Omental fat pad (tissue), 4 donors: ENCODE data around the gene UBE2R2. TPM values are rescaled to one million over a fixed set of nuclear protein-coding genes. Genes with fewer than 3 reads are reported as not detected.
"Not testable (repeated sequence)": the region's sequence is repeated elsewhere in the genome, so short reads cannot be mapped to it uniquely, and the experiment has no call there.

ENCODE experiments used
- ATAC-seq: fragments of 150-250 bp; one replicate; pipeline ENCODE4 v1.9.1; 2016; ENCODE audit warnings: mild to moderate bottlenecking, moderate library complexity; ENCODE audit not compliant: low FRiP score
- DNase-seq: peaks from one replicate; pipeline ENCODE4 v3.0.0-alpha.2; 2019; ENCODE audit warnings: low spot score
- total RNA-seq, 4 donors: library from RNA; depleted of rRNA; stranded (reverse); fragments of >200 nt; gene quantifications; one replicate each; pipeline ENCODE4 v1.1.0, GENCODE V29; 2016
- TF ChIP-seq, protein P1 (sequence below), 3 donors: fragments of 450-650 bp; IDR thresholded peaks; one replicate each; pipeline ENCODE4 v1.5.1; 2016 to 2017; ENCODE audit warnings: antibody characterized with exemption in 3 of 3, mild to moderate bottlenecking in 3 of 3, moderate library complexity in 2 of 3

The UBE2R2 gene
- total RNA-seq, 4 donors from 2014 or later, result 22.4 to 34.3 (median 30.2) TPM

DNA sequence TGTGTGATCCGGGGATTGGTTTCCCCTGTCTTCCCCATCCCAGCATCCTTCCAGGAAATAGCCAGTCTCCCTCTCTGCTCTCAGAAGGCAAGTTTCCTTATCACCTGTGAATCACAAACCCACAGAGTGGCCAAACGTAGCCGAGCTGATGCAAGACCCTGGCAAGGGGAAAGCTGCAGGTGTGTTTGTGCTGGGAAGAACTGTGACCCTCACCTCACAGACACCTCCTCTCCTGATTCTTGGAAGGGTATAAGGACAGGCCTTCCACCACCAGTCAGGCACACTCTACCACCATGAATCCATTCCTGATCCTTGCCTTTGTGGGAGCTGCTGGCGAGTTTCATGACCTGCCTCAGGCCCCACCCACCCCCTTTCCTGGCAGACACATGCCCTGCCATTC, 21.7 kb upstream of the UBE2R2 start, which contains the start of gene PRSS3:
TSS of gene PRSS3 (plus strand) at position 281 of the 400 bp plus-strand sequence. CDS start at position 294, 13 bp downstream.
- ATAC-seq, result no peak
- TF ChIP-seq, protein P1, sequence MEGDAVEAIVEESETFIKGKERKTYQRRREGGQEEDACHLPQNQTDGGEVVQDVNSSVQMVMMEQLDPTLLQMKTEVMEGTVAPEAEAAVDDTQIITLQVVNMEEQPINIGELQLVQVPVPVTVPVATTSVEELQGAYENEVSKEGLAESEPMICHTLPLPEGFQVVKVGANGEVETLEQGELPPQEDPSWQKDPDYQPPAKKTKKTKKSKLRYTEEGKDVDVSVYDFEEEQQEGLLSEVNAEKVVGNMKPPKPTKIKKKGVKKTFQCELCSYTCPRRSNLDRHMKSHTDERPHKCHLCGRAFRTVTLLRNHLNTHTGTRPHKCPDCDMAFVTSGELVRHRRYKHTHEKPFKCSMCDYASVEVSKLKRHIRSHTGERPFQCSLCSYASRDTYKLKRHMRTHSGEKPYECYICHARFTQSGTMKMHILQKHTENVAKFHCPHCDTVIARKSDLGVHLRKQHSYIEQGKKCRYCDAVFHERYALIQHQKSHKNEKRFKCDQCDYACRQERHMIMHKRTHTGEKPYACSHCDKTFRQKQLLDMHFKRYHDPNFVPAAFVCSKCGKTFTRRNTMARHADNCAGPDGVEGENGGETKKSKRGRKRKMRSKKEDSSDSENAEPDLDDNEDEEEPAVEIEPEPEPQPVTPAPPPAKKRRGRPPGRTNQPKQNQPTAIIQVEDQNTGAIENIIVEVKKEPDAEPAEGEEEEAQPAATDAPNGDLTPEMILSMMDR (IDR thresholded peaks at IDR 0.05), result no peak
- no peak for DNase-seq

DNA sequence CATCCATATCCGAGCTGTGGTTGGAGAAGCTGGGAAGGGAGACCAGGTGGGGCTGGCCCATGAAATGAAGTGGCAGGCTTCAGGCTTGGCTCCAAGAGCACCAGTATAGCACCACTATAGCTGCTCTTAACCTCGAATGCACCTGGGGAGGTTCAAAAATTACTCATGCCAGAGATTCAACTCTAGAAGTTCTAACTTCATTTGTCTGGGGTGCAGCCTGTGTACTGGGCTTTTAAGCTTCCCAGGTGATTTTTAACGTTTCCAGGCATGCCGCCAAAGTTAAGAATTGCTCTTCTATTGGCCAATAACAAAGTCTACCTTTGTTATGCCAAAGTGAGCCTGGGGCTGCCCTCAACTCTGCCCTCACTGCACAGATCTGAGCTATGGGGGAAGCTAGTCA, 21.1 kb upstream of the UBE2R2 start:
- TF ChIP-seq, protein P1 (IDR thresholded peaks at IDR 0.05), result no peak
- no peak for ATAC-seq
- no peak for DNase-seq

DNA sequence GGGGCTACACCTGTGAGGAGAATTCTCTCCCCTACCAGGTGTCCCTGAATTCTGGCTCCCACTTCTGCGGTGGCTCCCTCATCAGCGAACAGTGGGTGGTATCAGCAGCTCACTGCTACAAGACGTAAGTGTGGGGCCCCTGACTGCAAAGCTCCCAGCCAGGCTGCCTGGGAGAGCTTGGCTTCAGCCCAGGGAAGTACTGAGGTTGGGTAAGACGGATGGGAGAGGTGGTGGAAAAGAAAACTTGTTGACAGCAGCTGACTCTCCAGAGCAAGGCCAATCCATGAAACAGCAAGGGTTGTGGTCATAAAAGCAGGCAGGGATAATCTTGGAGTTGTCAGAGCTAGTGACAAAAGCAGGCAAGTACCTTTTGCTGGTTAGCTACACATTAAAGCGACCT, 20.3 kb upstream of the UBE2R2 start:
- ATAC-seq, result not testable (repeated sequence)

DNA sequence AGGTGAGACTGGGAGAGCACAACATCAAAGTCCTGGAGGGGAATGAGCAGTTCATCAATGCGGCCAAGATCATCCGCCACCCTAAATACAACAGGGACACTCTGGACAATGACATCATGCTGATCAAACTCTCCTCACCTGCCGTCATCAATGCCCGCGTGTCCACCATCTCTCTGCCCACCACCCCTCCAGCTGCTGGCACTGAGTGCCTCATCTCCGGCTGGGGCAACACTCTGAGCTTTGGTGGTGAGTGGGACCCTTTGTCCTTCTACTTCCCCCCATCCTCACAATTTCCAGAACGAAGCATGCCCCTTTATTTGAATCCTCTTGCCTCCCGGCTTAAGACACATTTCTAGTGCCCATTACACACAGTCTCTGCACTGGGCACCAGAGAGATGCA, 19.1 kb upstream of the UBE2R2 start:
- TF ChIP-seq, protein P1 (IDR thresholded peaks at IDR 0.05), result no peak
- ATAC-seq (no peak), DNase-seq (no peak)

More for the DNA sequence above, 20.3 kb upstream of the UBE2R2 start:
- DNase-seq, result not testable (repeated sequence)

DNA sequence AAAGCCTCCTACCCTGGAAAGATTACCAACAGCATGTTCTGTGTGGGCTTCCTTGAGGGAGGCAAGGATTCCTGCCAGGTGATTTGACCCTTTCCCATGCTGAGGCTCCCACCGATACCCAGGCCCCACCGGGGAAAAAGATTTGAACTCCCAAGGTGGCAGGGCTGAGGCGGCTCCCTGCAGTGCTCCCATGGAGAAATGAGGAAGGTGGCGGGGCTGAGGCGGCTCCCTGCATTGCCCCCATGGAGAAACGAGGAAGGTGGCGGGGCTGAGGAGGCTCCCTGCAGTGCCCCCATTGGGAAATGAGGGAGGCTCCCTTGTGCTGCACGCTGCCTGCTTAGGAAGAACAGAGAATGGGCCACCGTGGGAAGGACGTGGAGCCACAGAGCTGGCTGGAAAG, 18.4 kb upstream of the UBE2R2 start:
- DNase-seq (no peak), ATAC-seq (no peak)
- TF ChIP-seq, protein P1 (IDR thresholded peaks at IDR 0.05), result no peak

DNA sequence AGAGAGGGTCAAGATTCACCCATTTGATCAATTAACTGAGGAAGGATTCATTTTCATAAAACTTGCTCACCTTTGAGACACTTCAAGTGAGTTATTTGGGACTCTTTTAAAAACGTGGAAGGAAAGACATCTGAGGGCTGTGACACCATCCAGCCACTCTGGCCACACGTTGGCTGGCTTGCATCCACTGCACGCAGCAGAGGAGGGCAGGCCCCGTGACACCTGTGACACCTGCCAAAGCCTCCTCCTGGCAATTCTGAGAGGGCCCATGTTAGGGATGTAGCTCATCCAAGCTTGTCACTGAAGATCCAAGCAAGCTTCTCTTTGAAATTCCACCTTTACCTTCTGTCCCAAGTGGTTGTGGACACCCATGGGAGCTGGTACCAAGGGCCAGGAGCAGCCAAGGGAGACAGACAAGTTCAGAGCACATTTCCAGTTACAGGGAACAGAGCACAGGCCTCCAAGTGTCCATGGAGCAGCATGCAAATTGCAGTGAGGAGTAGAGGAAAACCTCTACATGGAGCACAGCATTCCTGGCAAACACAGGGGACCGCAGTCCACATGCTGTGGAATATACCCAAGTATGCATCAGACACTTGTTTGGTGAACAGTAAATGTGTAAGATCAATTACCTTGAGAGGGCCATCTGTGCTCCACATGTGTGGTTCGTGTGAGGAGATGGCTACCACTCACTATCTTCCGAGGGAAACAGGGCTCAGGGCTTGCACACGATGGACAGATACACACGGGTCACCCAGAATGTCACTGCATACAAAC, 16.8 kb upstream of the UBE2R2 start:
- DNase-seq, result no peak
- TF ChIP-seq, protein P1 (IDR thresholded peaks at IDR 0.05), result no peak
- no peak for ATAC-seq

DNA sequence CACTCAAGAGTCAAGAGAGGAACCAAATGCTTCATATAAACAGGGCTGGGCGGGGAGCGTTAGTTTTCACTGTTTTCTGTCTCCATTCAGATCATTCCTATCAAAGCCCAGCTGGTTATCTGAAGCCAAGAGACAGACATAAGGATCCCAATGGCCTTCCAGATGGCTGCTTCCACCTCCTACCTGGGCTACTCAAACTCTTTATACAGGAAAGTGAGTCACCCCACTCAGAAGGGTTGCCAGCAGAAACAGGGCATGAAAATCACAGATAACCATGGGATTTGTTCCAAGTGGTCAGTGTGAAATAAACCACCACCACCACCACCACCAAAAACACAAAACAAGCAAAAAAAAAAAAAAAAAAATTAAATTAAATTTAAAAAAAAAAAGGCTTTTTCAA, 16.1 kb upstream of the UBE2R2 start:
- ATAC-seq (no peak), DNase-seq (no peak)
- TF ChIP-seq, protein P1 (IDR thresholded peaks at IDR 0.05), result no peak

DNA sequence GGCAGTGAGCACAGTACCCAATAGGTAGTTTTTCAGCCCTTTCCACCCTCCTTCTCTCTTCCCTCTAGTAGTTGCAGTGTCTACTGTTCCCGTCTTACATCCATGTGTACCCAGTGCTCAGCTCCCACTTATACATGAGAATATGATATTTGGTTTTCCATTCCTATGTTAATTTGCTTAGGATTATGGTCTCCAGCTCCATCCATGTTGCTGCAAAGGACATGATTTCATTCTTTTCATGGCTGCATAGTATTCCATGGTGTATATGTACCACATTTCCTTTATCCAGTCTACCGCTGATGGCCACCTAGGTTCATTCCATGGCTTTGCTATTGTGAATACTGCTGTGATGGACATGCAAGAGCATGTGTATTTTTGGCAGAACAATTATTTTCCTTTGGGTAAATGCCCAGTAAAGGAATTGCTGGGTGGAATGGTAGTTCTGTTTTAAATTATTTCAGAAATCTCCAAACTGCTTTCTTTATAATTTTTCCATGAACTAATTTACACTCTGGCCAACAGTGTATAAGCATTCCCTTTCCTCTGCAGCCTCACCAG, 14.9 kb upstream of the UBE2R2 start:
- not testable (repeated sequence) for ATAC-seq, DNase-seq

DNA sequence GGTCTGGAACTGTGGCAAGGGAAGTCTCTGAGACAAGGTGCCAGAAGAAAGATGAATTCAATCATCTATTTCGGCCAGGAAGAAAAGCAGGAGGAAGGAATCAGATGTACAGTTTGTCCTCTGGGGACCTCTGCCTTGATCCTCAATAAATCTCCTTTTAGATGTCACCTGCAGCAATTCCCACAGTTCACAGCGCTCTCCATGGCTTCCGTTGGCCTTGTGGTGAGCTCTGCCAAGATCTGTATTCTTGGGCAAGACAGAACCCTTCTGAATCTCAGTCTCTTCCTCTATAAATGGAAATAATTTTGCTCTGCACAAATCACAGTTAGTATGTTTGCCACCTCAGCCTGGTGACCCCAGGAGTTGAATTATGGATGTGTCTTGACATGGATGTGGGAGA, 12.8 kb upstream of the UBE2R2 start:
- not testable (repeated sequence) for DNase-seq, ATAC-seq

DNA sequence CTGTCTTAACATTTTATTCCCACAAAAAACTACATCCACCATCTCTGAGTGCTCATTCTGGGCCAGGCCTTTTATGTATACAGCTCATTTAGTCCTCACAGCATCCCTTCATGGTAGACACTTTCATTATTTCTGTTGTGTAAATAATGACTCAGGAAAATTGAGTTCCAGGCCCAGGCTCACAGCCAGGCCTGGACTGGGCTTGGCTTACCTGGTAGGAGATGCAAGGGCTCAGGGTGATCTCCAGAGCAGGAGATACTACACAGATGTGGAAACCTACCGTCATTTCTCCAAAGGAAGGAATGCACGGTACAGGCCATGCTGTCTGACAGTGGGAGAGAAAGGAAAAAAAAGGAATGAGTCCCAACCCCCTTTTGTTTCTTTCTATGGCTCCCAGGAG, 9.8 kb upstream of the UBE2R2 start:
- ATAC-seq, result peak; percentile 23
- DNase-seq, result not testable (repeated sequence)

DNA sequence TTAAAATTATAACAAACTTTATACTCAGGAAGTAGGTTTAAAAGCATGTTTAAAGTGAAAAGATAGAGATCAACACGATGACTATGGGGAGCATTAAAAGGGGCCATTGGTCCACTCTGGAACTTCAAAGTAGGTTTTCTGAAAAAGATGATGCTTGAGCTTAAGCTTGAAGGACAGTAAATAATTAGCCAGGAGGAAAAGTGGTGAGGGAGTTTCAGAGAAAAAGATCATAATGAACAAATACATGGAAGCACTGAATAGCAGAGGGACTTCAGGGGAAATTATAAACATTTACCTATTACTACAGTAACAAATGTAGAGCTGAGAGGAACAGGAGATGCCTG, 8.0 kb upstream of the UBE2R2 start:
- not testable (repeated sequence) for ATAC-seq, DNase-seq
